AG09309 (cell line): ENCODE results near the gene SFT2D3.

Experiments used
- DNase-seq: peaks from one replicate; pipeline ENCODE4 v3.0.0-alpha.2; 2010; ENCODE audit warnings: low read depth
- H3K4me3 ChIP-seq: 2 replicates; pipeline ENCODE4 v1.5.1; 2011; ENCODE audit warnings: mild to moderate bottlenecking, low read depth, low read length, moderate library complexity; ENCODE audit not compliant: control insufficient read depth
- TF ChIP-seq, protein P1 (sequence below): IDR thresholded peaks from 2 replicates; pipeline ENCODE4 v1.5.1; 2011; ENCODE audit warnings: mild to moderate bottlenecking, low read depth, low read length, inconsistent platforms; ENCODE audit not compliant: insufficient read depth, control insufficient read depth; ENCODE audit errors: missing control alignments

Gene SFT2D3

DNA sequence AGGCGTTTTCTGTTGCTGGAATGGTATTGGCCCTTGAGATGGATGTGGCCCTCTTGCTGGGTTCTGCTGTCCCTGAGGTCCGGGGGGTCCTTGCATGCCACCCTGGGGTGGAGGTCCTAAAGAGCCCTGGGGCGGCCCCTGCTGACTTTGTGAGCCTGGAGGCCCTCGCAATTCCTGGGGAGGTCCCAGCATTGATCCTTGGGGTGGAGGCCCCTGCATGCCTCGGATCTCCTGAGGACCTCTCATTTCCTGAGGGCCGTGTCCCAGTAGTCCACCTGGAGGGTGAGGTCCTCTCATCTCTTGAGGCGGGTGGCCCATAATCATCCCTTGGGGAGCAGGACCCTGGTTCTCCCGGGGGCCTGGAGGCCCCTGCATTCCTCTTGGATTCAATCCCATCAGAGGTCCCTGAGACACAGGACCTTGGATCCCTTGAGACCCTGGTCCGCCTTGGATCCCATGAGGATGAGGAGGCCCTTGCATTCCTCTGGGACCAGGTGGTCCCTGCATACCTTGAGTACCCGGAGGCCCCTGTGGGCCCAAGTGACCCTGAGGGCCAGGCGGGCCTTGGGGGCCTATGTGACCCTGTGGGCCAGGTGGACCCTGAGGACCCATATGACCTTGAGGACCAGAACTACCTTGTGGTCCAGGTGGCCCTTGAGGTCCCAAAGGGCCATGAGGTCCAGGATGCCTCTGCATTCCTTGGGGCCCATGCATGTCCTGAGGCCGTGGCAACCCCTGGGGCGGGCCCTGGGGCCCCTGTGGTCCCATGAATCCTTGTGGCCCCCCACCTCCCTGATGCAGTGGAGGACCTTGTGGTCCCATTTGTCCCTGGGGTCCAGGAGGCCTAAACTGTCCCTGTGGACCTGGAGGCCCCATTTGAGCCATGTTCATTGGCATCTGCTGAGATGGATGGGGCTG is 18.3 kb downstream of the SFT2D3 start:
- H3K4me3 ChIP-seq, result no peak overlapping the region
- TF ChIP-seq, protein P1, sequence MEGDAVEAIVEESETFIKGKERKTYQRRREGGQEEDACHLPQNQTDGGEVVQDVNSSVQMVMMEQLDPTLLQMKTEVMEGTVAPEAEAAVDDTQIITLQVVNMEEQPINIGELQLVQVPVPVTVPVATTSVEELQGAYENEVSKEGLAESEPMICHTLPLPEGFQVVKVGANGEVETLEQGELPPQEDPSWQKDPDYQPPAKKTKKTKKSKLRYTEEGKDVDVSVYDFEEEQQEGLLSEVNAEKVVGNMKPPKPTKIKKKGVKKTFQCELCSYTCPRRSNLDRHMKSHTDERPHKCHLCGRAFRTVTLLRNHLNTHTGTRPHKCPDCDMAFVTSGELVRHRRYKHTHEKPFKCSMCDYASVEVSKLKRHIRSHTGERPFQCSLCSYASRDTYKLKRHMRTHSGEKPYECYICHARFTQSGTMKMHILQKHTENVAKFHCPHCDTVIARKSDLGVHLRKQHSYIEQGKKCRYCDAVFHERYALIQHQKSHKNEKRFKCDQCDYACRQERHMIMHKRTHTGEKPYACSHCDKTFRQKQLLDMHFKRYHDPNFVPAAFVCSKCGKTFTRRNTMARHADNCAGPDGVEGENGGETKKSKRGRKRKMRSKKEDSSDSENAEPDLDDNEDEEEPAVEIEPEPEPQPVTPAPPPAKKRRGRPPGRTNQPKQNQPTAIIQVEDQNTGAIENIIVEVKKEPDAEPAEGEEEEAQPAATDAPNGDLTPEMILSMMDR, result no peak
- no peak for DNase-seq

DNA sequence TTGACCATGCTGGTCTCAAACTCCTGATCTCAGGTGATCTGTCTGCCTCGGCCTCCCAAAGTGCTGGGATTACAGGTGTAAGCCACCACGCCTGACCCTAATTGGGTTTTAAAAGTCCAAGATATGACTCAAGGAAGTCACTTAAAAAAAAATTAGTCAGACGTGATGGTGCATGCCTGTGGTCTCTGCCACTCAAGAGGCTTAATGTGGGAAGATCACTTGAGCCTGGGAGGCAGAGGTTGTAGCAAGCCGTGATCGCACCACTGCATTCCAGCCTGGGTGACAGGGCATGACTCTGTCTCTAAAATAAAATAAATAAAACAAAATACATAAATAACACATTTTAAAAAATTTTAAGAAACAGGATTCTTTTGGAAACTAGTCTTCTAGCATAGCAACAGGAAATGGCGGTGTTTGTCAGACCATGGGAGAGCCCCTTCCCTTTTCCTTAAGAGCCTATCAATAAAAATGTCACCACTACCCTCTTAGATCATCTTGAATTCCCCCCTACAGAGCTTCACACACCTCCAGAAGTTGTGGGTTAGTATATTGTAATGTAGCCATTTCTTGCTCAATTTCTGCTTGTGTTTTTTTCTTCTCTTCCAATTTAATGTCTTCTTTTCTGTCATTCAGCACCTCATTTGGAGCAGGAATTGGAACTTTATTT is 20.1 kb downstream of the SFT2D3 start:
- TF ChIP-seq, protein P1, result no peak
- H3K4me3 ChIP-seq, result no peak overlapping the region
- no peak for DNase-seq

DNA sequence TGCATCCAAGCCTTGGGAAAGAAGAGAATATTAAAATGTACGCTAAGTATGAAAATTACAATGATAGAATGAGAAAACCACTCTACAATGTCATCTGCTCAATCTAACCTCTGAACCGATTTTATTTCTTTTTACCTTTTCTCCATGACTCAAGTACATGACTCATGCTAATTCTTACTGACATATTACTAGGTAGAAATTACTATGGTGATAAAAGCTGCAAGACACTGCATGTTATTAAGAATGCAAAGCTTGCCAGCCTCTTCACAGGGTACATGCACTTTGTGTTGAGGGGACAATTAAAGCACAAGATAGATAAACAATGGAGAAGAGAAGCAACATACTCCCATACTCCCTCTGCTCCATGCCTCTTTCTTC is 20.7 kb downstream of the SFT2D3 start:
- DNase-seq, result no peak

DNA sequence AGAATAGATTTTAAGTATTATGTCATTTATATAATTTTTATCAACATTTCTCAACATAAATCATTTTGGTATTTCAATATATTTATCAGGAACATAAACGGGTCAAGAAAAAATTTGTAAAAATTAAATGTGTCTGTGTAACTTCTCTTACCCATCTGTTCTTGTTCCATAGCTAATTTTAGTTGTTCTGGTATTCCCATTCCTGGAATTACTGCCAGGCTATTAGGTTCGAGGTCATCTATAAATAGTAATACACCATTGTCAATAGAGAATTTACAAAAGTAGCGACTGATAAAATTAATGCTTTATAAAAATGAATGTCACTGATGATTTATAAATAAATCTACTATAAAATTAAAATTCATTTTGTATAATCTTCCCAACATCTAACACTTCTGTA is 21.5 kb downstream of the SFT2D3 start:
- TF ChIP-seq, protein P1, result no peak
- no peak for DNase-seq
- no peak overlapping the region for H3K4me3 ChIP-seq

More for the DNA sequence above, 20.7 kb downstream of the SFT2D3 start:
- TF ChIP-seq, protein P1, result no peak
- H3K4me3 ChIP-seq, result no peak overlapping the region

DNA sequence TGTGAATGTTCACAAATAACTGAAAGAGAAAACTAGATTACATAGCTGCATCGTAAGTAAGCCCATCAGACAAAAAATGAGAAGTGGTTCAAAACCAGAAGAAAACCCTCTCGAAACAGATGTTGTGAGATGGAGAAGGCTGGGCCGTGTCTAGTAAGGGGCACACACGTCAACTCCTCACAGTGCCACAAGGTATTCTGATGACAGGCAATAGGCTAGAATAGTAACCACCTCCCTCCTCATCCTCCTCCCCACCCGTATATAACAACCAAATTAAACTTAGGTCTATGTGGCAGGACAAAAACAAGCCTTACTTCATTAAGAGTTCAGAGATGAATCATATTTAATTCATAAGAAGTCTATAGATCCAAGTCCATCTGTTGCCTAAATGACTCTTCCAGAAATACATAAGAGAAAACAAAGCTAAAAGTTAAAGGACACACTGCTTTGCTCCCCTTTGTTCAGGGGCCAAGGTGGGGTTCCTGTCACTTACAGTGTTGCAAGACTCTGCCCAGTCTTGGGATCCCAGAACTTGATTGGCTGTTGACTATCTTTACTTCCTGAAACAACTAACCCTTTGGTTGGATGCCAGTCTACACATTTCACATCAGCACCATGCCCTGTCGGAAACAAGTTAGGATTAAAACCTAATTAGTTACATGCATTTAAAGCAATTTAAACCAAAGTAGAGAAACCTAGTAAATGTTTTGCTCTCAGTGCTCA is 25.0 kb downstream of the SFT2D3 start:
- DNase-seq, result no peak
- no peak overlapping the region for H3K4me3 ChIP-seq
- TF ChIP-seq, protein P1, result no peak

DNA sequence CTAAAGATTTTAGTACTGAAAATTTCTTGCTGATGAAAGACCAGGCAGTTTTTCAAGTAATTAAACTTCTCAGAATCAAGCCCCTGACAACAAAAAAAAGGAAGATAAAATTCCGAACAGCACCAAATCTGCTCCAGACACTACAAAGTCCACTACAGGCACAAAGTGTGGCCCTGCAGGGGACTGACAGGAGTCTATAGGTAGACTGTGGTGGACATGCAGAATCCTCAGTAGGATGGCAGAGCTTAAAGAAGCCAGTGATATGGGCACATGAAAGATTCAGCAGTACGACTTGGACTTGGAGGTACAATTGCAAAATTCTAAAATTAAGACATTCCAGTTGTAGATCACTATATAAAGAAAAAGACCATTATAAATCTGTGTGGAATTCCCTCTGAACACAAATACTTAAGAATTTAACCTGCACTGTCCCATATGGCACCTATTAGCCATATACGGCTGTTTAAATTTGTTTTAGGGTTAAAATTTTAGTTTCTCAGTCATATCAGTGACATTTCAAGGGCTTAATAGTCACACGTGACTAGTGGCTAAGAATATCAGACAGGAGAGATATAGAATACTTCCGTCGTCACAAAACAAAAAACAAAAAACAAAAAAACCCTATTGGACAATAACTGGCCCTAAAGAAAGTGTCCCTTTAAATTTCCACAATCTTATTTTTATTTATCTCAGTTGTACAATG is 32.0 kb downstream of the SFT2D3 start:
- H3K4me3 ChIP-seq, result no peak overlapping the region
- TF ChIP-seq, protein P1, result no peak
- no peak for DNase-seq
